NT2/D1 (cell line): ENCODE data around the gene COX4I1.

Experiments used
- SUZ12 ChIP-seq: IDR thresholded peaks from 2 replicates; pipeline ENCODE4 v1.6.1; 2011; ENCODE audit not compliant: insufficient read length, insufficient read depth; ENCODE audit errors: extremely low read depth
- YY1 ChIP-seq: IDR thresholded peaks from 2 replicates; pipeline ENCODE4 v1.6.1; 2011; ENCODE audit not compliant: insufficient read length, insufficient read depth
- ZNF274 ChIP-seq: IDR thresholded peaks from 2 replicates; pipeline ENCODE4 v1.6.1; 2011; ENCODE audit warnings: mild to moderate bottlenecking, low read depth, low read length

- TF ChIP-seq SUZ12 (no peak), ZNF274 (no peak), YY1 (no peak)
Measured at GRCh38 chr16:85803570-85803969, 4.1 kb downstream of the COX4I1 start.
